HepG2 (cell line): ENCODE results near the gene FCGBP. TPM values are rescaled to one million over a fixed set of nuclear protein-coding genes. Genes with fewer than 3 reads are reported as not detected.
A peak's percentile ranks its signal among the peaks of the same experiment; 100 is the strongest.

Experiments used
- AFF4 ChIP-seq: sonication (generic); formaldehyde crosslinking; IDR thresholded peaks from 2 replicates; pipeline ENCODE4 v1.4.0; 2020; ENCODE audit warnings: missing genetic modification reagents
- BRD4 ChIP-seq: sonication (generic); formaldehyde crosslinking; IDR thresholded peaks from 2 replicates; pipeline ENCODE4 v1.4.0; 2020; ENCODE audit warnings: missing genetic modification reagents
- CBX1 ChIP-seq: IDR thresholded peaks from one replicate; pipeline ENCODE4 v1.6.1; 2016; ENCODE audit warnings: antibody characterized with exemption, low read depth
- FOXC1 ChIP-seq: sonication (generic); formaldehyde crosslinking; IDR thresholded peaks from 2 replicates; pipeline ENCODE4 v1.8.0; 2022; ENCODE audit warnings: mild to moderate bottlenecking, missing genetic modification reagents, borderline replicate concordance
- GABPA ChIP-seq, 2 experiments: IDR thresholded peaks; 2 replicates each; pipeline ENCODE4 v1.6.1; 2011 to 2016; ENCODE audit warnings: low read depth in 2 of 2, low read length in 1 of 2, missing biosample characterization in 1 of 2, missing genetic modification characterization in 1 of 2
- REXO4 ChIP-seq: sonication (generic); formaldehyde crosslinking; IDR thresholded peaks from 2 replicates; pipeline ENCODE4 v1.8.0; 2022; ENCODE audit warnings: missing genetic modification reagents, mild to moderate bottlenecking, borderline replicate concordance
- SMAD3 ChIP-seq: sonication (generic); formaldehyde crosslinking; IDR thresholded peaks from 2 replicates; pipeline ENCODE4 v1.4.0; 2020; ENCODE audit warnings: missing genetic modification reagents
- SRSF4 ChIP-seq: fragments of 200-400 bp; formaldehyde crosslinking; IDR thresholded peaks from one replicate; pipeline ENCODE4 v1.6.1; 2018; ENCODE audit warnings: mild to moderate bottlenecking, low read depth, low read length, moderate library complexity; ENCODE audit not compliant: poor library complexity, severe bottlenecking
- TERF1 ChIP-seq: sonication (generic); formaldehyde crosslinking; IDR thresholded peaks from 2 replicates; pipeline ENCODE4 v1.8.0; 2022; ENCODE audit warnings: mild to moderate bottlenecking, missing genetic modification reagents, moderate library complexity
- ZBTB42 ChIP-seq: sonication (generic); formaldehyde crosslinking; IDR thresholded peaks from 2 replicates; pipeline ENCODE4 v1.5.0; 2020; ENCODE audit warnings: mild to moderate bottlenecking, missing genetic modification reagents
- ZNF142 ChIP-seq: sonication (generic); formaldehyde crosslinking; IDR thresholded peaks from 2 replicates; pipeline ENCODE4 v1.4.0; 2020; ENCODE audit warnings: missing genetic modification reagents
- ZNF382 ChIP-seq: sonication (generic); formaldehyde crosslinking; IDR thresholded peaks from 2 replicates; pipeline ENCODE4 v1.5.0; 2020; ENCODE audit warnings: missing genetic modification reagents, mild to moderate bottlenecking, borderline replicate concordance
- ZNF546 ChIP-seq: sonication (generic); formaldehyde crosslinking; conservative IDR thresholded peaks from 2 replicates; pipeline ENCODE4 v1.8.1; 2023; ENCODE audit warnings: mild to moderate bottlenecking, missing genetic modification reagents
- ZNF558 ChIP-seq: sonication (generic); formaldehyde crosslinking; IDR thresholded peaks from 2 replicates; pipeline ENCODE4 v1.9.0; 2022; ENCODE audit warnings: mild to moderate bottlenecking, missing genetic modification reagents, borderline replicate concordance
- ZNF780A ChIP-seq: sonication (generic); formaldehyde crosslinking; IDR thresholded peaks from 2 replicates; pipeline ENCODE4 v1.8.0; 2022; ENCODE audit warnings: mild to moderate bottlenecking, missing genetic modification reagents, moderate library complexity
- polyA plus RNA-seq, 8 experiments: library from polyadenylated mRNA; depleted of rRNA in 3 of 8; stranded (reverse) in 7 of 8; unstranded in 1 of 8; fragments of >200 nt; fragmentation: Illumina TruSeq in 4 of 8; extraction: Trizol in 4 of 8; gene quantifications; 2 replicates each; pipeline versions ENCODE4 v1.2.1 to v1.2.3, GENCODE V29; 2011 to 2016; ENCODE audit warnings: low read depth in 4 of 8, missing spikeins in 1 of 8, mixed read lengths in 1 of 8; ENCODE audit not compliant: insufficient read depth in 1 of 8
- total RNA-seq, 5 experiments: library from RNA; depleted of rRNA; stranded (reverse); fragments of >200 nt; fragmentation: Illumina TruSeq; extraction: Trizol; gene quantifications; 2 replicates each; pipeline ENCODE4 v1.2.3, GENCODE V29; 2016; ENCODE audit warnings: low read depth in 1 of 5

The FCGBP gene
- total and polyA plus RNA-seq, 2 of the 13 experiments (the other 11 are each of a cell fraction or from before 2014, with no cell fraction given) = 1.3 to 7.0 TPM

GRCh38 chr19:39970675-39971379 lies 36.4 kb upstream of the FCGBP start, which contains the start of gene PSMC4 (continued):
- TF ChIP-seq BRD4 (peak; percentile 88), SRSF4 (no peak), SMAD3 (CRISPR knock-in tag) (peak; percentile 89), FOXC1 (CRISPR knock-in tag) (no peak; the same call in 1 of the 2 replicates), ZNF558 (CRISPR knock-in tag) (peak; percentile 80; the same call in 1 of the 2 replicates), ZNF780A (no peak), ZNF142 (CRISPR knock-in tag) (peak; percentile 84), CBX1 (peak; percentile 74), ZNF382 (CRISPR knock-in tag) (no peak), ZBTB42 (peak; percentile 63; the same call in 1 of the 2 replicates), GABPA (IDR thresholded peaks at IDR 0.05; ENCODE audit: low read depth, low read length) (peak; percentile 97), GABPA (CRISPR knock-in tag; IDR thresholded peaks at IDR 0.05; ENCODE audit: low read depth) (peak; percentile 99), ZNF546 (no peak; the same call in 1 of the 2 replicates), TERF1 (CRISPR knock-in tag) (no peak), AFF4 (0 out of 2 replicates have a peak, but pooled peaks have one; percentile 41), REXO4 (CRISPR knock-in tag) (no peak)
